HG02588 (cell line): Measurements from ENCODE around the gene IRX4.
"Not testable (repeated sequence)": the region's sequence is repeated elsewhere in the genome, so short reads cannot be mapped to it uniquely, and the experiment has no call there.

Experiments
- ATAC-seq: cut with Tn5 transposase; IDR thresholded peaks from one replicate; pipeline ENCODE4 v1.9.1; 2021; ENCODE audit warnings: mild to moderate bottlenecking, moderate library complexity; ENCODE audit not compliant: unreplicated experiment

Gene IRX4

DNA sequence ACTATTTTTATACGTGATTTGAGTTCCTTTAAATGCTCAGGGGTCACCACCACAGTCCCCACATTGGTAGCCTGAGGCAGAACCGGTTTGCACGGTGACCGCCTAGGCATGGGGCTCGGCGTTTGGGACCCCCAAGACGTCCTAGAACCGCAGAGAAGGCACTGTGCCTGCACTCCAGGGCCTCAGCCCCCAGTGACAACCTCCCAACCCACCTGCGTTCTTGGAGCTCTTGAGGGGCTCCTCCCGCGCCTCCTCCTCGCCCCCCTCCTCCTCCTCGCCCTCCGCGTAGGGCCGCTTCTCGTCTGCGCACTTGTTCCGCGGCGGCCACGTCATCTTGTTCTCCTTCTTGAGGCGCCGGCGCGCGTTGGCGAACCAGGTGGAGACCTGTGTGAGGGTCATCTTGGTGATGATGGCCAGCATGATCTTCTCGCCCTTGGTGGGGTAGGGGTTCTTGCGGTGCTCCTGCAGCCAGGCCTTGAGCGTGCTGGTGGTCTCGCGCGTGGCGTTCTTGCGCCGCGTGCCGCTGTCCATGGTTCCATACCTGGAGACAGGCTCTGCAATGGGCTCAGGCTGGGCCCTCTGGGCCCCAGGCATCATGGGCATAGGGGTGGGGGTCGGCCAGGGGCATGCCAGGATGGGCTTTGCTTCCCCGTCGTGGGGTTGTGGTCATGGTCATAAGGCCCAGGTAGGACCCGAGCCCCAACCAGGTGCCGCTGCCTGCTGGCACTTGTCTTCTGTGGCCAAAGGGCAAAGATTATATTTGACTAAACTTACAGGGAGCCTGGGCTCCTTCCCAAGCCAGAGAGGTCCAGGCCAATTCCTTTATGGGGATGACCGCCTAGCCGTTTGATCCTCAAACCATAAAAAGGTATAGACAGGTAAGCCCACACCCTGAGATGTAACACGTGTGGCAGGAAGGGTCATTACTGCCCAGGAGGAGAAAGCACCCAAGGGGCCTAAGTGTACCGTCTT, 3.1 kb downstream of the IRX4 start:
- ATAC-seq: no peak

- ATAC-seq: no peak
Measured at GRCh38 chr5:1878050-1878849, 4.5 kb downstream of the IRX4 start.

GRCh38 chr5:1877103-1878049, 5.3 kb downstream of the IRX4 start:
- ATAC-seq: no peak

- ATAC-seq: no peak
Measured at GRCh38 chr5:1876660-1877064, 6.1 kb downstream of the IRX4 start.

GRCh38 chr5:1875843-1876659, 6.7 kb downstream of the IRX4 start:
- ATAC-seq: no peak

GRCh38 chr5:1875281-1875842, 7.4 kb downstream of the IRX4 start:
- no peak for ATAC-seq

DNA sequence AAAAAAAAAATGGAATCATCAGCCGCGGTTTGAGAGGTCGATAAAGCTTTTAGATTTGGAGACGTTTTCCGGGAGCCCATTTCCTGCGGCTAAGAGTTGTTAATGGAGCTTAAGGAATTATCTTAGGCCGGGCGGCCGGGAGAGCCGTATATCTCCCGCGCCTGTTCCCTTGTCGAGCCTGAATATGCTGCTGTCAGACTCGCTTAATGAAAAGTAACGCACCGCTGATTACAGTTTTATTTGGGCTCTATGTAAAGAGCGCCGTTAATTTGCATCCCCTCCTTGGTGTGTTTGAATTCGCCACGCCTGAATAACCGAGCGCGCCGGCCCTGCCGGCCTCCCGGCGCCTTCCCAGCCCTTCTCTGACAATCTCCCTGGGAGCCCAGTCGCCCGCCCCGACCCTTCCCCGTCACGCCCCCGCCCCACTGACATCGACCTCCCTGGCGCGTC, 7.9 kb downstream of the IRX4 start:
- no peak for ATAC-seq

DNA sequence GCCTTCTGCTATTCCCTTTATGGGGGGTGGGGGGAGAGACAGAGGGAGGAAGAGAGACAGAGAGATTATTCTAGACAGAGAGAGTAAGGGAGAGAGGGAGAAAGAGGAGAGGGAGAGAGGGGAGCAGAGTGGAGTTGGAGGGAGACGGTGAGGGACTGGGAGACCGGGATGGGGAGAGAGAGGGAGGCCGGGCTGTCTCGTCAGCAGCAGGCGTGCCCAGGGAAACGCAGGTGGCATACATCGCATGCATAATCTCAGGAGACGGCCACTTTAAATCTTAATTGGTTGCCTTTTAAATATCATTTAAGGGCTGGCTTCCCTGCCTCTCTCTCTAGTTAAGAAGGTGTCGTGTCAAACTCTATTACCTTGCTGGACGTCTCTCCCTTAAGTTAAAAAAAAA, 8.4 kb downstream of the IRX4 start:
- no peak for ATAC-seq

DNA sequence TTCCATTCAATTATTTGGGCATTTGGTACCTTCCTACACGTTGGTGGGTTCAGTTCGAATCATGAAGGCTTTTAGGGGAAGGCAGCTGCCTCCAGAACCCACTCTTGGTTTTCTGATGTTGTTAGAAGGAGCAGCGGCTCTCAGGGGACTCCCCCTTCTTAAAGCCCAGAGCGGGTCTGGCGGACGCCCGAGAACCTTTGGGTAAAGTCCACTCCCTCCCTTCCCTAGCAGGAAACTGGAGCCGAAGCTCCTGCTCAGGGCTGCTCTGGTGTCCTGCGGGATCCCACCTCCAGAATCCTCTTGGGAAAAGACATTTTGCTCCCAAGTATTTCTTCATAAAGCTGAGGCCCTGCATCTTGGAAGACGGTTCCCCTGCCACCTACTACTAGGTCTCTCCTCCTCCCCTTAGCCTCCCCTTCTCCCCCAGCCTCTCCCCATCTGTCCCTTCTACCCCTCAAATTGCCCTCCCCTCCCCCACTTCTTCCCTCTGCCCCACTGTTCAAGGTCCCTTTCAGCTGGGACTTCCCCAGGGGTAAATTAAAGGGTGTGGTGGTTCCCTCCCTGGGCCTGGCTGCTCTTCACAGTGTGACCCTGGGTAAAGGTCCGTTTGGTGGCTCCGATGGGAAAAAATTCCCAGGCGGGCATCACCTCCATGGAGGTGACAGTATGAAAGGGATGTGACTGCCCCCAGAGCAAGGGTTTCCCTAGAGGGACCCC, 9.3 kb downstream of the IRX4 start:
- ATAC-seq: no peak

DNA sequence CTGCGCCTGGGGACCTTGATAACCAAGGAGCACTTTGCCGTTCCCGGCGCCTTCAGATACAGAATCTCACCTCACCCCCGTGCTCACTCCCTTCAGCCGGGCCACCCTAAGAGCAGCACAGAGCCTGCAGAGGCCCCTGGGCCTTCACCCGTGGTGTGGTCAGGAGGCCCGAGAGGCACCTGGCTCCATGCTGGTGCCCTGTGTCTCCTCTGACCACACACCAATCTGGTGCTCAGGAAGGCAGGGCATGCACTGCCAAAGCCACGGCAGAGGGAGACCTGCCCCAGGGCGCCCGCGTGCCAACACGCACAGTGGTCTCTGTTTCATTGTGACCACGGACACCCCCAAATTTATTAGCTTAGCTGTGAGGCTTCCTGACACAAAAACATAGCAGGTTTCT, 11.3 kb downstream of the IRX4 start:
- no peak for ATAC-seq

DNA sequence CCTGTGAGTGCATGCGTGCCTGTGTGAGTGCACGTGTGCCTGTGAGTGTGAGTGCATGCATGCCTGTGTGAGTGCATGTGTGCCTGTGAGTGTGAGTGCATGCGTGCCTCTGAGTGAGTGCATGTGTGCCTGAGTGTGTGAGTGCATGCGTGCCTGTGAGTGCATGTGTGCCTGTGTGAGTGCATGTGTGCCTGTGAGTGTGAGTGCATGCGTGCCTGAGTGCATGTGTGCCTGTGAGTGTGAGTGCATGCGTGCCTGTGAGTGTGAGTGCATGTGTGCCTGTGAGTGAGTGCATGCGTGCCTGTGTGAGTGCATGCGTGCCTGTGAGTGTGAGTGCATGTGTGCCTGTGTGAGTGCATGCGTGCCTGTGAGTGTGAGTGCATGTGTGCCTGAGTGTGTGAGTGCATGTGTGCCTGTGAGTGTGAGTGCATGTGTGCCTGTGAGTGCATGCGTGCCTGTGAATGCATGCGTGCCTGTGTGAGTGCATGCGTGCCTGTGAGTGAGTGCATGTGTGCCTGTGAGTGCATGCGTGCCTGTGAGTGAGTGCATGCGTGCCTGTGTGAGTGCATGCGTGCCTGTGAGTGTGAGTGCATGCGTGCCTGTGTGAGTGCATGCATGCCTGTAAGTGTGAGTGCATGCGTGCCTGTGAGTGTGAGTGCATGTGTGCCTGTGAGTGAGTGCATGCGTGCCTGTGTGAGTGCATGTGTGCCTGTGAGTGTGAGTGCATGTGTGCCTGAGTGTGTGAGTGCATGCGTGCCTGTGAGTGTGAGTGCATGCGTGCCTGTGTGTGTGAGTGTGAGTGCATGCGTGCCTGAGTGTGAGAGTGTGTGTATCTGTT, 12.1 kb downstream of the IRX4 start:
- ATAC-seq: not testable (repeated sequence)

GRCh38 chr5:1868886-1869475, 13.7 kb downstream of the IRX4 start:
- no peak for ATAC-seq

- no peak for ATAC-seq
Measured at GRCh38 chr5:1867815-1868143, 14.9 kb downstream of the IRX4 start.

DNA sequence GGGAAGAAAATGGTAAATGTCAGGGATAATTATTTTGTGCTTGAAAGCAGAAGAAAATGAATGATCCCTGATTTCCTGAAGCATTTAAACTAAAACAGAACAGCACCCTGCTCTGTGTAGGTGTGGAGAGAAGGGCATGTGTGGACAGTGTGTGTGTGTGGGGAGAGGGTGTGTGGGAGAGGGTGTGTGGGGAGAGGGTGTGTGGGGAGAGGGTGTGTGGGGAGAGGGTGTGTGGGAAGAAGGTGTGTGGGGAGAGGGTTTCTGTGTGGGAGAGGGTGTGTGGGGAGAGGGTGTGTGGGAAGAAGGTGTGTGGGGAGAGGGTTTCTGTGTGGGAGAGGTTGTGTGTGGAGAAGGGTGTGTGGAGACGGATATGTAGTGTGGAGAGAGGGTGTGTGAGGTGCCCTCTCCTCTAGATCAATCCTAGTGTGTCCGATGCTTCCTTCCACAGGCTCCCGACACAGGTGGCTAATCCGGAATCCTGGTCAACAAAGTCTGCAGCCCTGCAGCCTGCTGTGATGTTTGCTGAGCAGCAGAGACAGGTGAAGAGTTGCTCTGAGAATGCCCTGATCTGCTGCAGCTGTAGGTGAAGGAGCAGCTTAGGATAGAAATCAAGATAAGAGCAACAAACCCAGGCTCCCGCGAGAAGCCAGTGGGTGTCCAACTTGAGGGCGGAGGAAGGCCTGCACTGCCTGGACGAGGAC, 15.5 kb downstream of the IRX4 start:
- no peak for ATAC-seq

GRCh38 chr5:1865948-1866347, 16.8 kb downstream of the IRX4 start:
- ATAC-seq: no peak

DNA sequence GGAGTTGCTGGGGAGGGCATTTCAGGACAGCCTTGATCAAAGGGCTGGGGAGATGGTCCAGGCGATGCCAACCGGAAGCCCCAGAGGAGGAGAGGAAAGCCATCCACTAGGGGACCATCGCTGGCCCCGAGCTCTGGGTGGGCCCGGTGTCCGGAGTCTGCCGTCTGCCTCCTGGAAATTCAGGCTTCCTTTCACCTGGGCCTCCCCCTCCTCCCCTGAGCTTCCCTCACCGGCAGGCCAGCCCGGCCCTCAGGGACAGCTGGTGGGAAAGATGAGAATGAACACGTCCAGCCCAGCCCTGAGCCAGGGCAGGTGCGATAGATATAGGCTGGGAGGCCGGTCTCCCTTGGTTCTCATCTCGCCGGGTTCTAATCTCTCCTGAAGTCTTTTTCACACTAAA, 17.2 kb downstream of the IRX4 start:
- ATAC-seq: no peak

DNA sequence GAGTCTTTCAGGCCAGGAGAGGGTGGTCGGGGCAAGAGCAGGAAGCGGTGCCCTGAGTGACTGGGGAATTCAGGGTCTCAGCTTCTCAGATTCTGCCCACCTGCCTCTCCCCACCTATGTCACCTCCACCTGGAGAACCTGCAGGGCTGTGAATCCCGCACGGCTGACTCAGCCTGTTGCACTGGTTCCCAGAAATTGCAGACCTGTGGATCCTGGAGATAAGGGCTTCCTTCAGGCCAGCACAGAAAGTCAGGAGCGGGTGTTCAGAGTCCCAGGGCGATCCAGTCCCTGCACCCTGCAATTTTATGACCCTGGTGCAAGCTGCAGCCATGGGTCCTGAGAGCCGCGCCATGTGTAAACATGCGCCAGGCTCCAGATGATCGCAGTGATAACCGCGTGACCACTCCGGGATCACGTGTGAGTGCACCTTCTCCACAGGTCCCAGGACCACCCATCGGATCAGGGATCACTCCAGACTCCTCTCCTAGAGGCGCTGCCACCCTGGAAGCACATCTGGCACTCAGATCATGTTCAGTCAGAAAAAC, 17.8 kb downstream of the IRX4 start:
- no peak for ATAC-seq
